GM13977 (cell line): ENCODE results near the gene CCNE1.
"Not testable (repeated sequence)": the region's sequence is repeated elsewhere in the genome, so short reads cannot be mapped to it uniquely, and the experiment has no call there.

Source experiments
- DNase-seq: peaks from one replicate; pipeline ENCODE4 v3.0.0; 2012; ENCODE audit warnings: low spot score
- in situ Hi-C: fragments of 300-500 bp; cut with MboI; formaldehyde crosslinking; loops from one replicate; pipeline ENCODE4 v1.12.0; 2022; ENCODE audit warnings: low sequenced_read_pairs, low pct_unique_long_range_greater_than_20kb, mixed read lengths, inconsistent platforms; ENCODE audit not compliant: unreplicated experiment
- TF ChIP-seq, protein P1 (sequence below): IDR thresholded peaks from 2 replicates; pipeline ENCODE4 v1.5.1; 2012; ENCODE audit warnings: mild to moderate bottlenecking, control low read depth; ENCODE audit not compliant: insufficient read depth; ENCODE audit errors: extremely low read depth, missing control alignments

CCNE1 gene

DNA sequence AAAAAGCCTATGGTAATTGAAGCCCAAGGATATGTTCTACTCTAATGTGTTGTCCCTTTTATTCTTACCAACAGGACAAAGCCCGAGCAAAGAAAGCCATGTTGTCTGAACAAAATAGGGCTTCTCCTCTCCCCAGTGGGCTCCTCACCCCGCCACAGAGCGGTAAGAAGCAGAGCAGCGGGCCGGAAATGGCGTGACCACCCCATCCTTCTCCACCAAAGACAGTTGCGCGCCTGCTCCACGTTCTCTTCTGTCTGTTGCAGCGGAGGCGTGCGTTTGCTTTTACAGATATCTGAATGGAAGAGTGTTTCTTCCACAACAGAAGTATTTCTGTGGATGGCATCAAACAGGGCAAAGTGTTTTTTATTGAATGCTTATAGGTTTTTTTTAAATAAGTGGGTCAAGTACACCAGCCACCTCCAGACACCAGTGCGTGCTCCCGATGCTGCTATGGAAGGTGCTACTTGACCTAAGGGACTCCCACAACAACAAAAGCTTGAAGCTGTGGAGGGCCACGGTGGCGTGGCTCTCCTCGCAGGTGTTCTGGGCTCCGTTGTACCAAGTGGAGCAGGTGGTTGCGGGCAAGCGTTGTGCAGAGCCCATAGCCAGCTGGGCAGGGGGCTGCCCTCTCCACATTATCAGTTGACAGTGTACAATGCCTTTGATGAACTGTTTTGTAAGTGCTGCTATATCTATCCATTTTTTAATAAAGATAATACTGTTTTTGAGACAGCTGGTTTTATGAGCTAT lies 12.0 kb downstream of the CCNE1 start:
- TF ChIP-seq, protein P1, sequence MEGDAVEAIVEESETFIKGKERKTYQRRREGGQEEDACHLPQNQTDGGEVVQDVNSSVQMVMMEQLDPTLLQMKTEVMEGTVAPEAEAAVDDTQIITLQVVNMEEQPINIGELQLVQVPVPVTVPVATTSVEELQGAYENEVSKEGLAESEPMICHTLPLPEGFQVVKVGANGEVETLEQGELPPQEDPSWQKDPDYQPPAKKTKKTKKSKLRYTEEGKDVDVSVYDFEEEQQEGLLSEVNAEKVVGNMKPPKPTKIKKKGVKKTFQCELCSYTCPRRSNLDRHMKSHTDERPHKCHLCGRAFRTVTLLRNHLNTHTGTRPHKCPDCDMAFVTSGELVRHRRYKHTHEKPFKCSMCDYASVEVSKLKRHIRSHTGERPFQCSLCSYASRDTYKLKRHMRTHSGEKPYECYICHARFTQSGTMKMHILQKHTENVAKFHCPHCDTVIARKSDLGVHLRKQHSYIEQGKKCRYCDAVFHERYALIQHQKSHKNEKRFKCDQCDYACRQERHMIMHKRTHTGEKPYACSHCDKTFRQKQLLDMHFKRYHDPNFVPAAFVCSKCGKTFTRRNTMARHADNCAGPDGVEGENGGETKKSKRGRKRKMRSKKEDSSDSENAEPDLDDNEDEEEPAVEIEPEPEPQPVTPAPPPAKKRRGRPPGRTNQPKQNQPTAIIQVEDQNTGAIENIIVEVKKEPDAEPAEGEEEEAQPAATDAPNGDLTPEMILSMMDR, result no peak
- in situ Hi-C loops, result no loop called here
- DNase-seq, result no peak

DNA sequence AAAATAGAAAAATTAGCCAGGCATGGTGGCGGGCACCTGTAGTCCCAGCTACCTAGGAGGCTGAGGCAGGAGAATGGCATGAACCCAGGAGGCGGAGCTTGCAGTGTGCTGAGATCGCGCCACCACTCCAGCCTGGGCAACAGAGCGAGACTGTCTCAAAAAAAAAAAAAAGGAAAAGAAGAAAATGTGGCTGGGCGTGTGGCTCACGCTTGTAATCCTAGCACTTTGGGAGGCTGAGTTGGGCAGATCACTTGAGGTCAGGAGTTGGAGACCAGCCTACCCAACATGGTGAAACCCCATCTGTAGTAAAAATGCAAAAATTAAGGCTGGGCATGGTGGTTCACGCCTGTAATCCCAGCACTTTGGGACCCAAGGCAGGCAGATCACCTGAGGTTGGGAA lies 13.5 kb downstream of the CCNE1 start:
- in situ Hi-C loops, DNase-seq: not testable (repeated sequence)

DNA sequence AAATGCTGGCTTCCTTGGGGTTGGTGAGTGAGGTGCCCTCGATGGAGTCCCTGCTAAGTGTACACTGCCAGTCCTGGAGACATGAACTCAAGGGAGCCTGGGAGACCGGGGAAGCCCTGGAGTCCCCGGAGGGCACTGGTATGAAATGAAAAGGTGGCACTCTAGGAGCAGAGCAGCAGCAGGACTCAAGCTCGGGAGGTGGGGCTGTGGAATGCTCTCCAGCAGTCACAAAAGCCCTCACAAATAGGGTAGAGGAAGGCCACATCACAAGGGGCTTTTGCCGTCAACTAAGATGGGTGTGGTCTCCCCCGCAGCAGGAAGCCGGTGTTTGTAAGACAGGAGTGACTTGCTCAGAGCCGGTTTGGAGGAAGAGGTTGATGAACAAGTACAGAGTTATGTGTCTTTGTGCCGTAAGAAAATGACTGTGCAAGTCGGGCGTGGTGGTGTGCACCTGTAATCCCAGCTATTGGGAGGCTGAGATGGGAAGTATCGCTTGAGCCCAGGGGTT lies 19.3 kb downstream of the CCNE1 start:
- in situ Hi-C loops, result no loop called here
- TF ChIP-seq, protein P1, result no peak
- peak; percentile 51 for DNase-seq

DNA sequence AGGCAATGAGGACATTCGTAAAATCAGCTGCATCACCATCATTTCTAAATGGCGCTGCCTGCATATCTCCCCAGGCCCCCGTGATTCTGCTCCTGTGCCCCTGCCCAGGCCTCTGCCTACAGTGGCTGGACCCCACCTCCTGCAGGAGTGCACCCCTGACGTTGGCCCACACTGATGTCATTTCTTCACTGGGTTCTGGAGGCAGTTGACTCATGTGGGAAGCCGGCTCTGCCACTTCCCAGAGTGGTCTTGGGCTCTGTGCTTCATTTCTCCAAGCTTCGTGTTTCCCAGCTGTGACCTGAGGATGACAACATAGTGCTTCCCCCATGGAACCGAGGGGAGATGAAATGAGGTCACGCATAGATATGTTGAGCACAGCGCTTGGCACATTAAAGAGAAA lies 19.9 kb downstream of the CCNE1 start:
- no peak for DNase-seq
- in situ Hi-C loops, result no loop called here
- TF ChIP-seq, protein P1, result no peak

DNA sequence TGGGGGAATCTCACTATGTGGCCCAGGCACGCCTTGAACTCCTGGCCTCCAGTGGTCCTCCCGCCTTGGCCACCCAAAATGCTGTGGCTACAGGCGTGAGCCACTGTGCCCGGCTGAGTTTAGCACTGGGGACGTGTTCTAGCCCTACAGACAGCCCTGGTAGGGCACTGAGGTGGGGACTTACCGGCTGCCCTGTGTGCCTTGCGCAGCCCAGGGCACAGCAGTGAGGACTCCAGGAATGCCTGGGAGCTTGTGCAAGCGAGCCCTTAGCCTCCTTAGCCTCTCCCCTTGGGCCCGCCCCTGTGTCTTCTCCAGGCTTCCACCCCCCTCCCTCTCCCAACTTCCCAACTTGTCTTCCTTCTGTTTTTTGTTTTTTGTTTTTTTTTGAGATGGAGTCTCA lies 21.0 kb downstream of the CCNE1 start:
- in situ Hi-C loops, result no loop called here
- TF ChIP-seq, protein P1, result no peak
- no peak for DNase-seq

DNA sequence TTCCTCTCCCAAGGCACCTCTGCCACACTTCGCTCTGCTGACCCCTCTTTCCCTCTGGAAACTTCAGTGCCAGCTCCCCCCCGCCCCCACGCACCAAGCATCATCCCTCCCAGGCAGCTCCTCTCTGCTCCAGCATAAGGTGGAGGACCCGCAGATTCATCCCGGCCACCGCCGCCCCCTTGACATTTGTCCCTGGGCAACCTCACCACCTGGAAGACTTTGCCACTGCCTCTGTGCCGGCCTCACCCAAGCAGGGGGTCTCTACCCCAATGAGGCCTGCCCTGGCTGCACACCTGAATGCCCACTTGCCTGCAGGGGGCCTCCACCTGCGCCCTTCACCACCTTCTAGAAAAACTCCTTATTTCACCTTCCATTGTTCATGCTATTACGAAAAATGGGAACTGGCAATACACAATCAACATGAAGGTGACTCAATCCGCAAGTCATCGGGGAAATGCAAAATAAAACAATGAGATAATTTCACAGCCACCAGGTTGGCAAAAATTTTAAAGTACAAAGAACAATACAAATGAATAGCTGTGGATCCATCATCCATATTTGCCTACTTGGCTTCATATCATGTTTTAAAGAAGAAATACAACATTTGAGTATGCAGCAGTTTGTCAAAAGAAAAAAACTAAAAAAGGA lies 21.9 kb downstream of the CCNE1 start:
- TF ChIP-seq, protein P1, result no peak
- in situ Hi-C loops, result no loop called here
- DNase-seq, result no peak
